Femur (tissue), 1 donor: ENCODE measurements around the gene IGSF9.

Source experiments
- DNase-seq: peaks from one replicate; pipeline ENCODE4 v3.0.0-alpha.2; 2017

The IGSF9 gene

DNA sequence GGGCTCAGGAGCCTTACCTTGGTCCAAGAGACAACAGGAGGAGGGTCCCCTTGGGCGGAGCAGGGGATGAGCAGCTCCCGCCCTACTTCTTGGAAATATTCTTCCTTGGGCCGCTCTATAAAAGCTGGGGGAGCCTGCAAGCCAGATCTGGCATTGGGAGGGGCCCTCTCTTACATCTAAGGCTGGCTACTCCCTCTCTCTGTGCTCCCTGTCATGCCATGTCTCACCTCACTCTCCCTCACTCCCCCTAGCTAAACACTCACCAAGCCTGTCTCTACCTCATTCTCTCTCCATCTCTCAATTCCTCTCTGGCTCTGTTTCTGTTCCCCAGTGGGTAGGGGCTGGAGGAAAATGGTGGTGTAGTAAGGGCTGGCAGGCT is 13.6 kb downstream of the IGSF9 start:
- DNase-seq: no peak

DNA sequence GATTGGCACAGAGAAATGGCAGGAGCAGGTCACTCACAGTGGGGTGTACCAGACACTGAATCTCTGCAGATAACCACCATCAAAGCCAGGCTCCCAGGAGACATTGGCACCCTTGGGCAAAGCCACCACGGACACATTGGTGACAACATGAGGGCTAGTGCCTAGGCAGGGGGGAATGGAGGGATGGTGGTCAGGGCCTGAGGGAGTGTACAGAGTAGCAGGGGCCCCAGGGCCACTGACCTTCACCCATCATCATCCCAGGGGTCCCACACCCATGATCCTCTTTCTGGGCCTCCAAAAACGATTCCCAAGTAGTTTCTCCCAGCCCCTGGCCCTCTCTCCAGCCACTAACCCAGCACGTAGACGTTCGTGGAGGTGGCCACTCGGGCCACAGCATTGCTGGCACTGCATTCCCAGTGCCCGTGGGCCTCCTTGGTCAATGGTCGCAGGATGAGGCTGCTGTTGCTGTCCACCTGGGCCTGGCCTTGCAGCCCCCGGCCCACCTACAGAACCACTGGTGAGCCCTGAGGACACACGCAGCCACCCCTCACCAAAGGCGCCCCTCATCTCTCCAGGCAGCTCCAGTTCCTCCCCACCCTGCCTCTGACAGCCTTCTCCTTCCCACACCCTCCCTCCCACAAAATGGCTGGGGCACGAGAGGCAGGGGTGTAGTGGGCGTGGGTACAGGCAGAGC is 14.2 kb downstream of the IGSF9 start:
- no peak for DNase-seq

DNA sequence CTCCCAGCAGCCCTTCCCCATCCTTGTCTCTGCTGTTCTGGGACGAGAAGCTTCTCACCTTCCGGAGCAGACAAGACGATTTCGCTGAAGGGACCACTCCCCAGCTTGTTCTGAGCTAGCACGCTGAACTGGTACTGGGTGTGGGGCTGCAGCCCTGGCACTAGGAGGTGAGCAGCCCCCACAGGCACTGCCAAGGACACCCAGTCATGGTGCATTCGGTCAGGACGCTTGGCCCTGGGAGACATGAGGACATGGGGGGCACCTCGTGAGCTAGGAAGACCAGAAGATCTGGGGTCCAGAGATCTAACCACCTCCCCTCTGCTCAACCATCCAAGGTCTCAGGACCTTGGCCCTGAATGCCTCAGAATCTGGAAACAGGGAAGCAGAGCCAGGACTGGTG is 14.8 kb downstream of the IGSF9 start:
- no peak for DNase-seq

DNA sequence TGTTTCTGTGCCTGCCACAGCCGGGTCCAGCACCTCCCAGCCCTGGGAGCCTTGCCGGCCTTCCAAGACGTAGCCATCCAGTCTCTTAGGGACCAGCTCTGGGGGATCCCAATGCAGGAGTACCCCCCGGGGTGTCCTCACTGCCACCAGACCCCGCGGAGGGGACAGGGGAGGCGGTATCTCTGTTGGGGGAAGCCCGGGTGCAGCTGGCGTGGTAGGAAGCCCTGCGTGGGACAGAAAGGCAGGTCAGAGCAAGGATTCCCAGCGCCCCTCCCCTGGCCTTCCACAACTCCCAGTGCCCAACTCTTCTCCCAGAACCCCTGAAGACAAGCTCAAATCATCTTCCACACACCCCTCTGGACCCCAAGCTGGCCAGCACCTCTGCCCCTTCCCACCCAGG is 15.2 kb downstream of the IGSF9 start:
- DNase-seq: no peak

- DNase-seq: no peak
Observed at GRCh38 chr1:159929155-159930051, 16.0 kb downstream of the IGSF9 start.

DNA sequence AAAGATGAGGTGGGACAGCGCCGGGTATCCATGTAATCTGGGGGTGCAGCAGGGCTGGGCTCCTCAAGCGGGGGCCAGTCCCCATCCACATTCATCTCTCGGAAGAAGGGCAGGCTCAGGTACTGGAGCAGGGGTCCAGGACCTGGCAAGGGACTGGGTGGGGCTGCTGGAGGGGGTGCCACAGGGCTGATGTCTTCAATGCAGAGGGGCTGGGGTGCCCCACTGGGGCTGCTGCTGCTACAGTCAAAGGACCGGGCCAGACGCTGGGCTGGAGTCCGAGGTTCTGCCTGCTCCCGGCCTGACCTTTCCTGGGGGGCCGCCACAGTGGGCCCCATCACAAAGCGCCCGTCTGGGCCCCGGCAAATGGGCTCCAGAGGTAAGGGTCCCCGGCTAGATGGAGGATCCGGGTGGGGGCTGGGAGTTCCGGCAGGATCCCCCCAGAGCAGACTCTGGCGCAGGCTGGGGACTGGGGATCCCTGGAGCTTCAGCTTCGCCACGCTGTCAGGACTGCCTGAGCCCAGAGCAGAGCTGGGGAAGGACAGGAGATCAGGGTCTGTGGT is 16.8 kb downstream of the IGSF9 start:
- no peak for DNase-seq

- DNase-seq: no peak
Observed at GRCh38 chr1:159927849-159928431, 17.5 kb downstream of the IGSF9 start.

GRCh38 chr1:159927211-159927848 is 18.1 kb downstream of the IGSF9 start:
- DNase-seq: no peak

DNA sequence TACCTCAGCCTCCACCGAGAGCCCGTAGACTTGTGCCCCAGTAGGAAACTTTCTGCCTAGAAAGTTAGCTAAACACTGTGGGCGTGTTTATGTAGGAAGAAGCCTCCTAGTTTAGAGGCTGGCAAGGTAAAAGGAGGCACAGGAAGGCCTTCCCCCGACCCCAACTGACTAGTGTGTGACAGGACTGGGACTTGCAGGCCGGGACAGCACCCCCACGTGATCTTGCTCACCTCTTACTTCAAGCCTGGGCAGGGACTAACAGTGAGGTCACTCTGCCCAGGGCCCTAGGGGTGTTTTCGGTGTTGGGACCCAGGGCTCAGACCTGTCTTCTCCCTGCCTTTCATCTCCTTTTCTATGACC is 19.7 kb downstream of the IGSF9 start:
- no peak for DNase-seq

DNA sequence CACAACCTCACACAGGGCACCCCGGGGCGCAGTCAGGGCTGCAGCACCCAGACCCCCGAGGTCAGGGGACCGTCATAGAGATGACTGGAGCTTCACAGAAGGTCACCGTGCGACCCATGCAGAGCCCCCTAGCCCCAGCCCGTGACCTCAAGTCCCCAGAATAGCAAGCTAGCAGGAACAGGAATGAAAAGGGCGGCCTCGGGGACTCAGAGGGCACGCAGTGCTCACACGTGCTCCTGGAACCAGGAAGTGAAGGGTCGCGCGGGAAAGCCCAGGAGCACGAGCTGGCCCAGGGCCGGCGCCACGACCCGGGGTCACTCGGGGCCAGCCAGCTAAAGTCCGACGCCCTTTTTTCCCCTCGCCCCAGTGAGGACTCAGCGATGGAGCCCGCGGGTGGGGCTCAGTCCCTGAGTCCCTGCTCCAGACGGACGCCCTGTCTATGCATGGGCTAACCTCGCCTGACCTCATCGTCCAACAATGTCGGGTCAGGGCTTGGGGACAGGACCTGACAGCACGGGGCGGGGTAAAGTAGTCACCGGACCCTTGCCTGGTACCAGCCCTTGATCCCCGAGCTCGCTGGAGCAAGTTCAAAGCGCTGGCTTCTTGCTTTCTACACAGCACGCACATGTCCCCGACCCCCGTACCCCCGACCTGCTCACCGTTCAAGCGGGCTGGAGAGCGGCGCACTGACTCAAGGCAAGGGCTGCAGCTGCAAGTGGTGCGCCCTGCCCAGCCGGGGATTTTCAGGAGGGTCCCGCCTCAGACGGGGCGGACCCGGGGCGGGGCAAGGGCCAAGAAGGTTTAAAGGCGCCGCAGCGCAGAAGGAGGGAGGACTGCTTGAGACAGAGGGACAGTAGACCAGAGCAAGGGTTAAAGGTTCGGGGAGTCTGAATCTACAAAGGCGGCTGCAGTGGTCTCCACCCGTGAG is 20.4 kb downstream of the IGSF9 start, which contains the start of gene TAGLN2:
Gene TAGLN2, minus strand, starts transcription at position 717 of the 928 bp plus-strand sequence. CDS start 4,998 bp downstream, outside the sequence.
- peak; percentile 95 for DNase-seq

DNA sequence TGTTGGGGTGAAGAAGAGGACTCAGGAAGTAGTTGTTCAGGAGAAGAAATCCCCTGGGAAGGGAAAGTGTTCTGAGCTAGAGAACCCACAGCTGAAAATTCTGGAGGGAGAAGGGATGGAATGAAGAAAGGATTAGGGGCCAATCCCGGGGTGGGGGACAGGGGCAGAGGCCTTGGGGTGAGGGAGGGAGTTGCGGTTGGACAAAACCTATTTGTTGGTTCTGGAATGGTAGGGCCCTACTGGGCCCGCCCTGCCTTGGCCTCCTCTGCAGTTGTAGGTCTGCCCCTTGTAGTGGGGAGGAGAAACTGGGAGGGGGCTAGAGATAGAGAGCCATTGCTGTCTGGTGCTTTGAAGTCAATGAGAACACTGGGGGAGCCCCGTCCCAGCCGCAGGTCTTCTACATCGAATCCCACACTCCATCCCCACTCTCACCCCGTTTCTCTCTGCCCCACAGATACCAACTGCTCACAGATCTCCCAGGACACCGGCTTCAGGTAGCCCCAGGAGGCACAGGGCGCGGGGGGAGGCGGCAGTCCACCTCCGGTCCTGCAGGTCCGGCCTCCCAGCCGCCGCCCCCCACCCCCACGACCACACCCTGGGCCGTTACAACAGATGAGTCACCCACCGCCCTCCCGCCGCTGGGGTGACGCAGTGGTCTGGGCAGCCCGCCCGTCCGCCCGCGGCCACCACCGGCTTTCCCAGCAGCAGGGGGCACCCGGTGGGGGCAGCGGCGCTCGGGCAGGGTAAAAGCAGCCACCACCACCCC is 21.2 kb downstream of the IGSF9 start:
- peak; percentile 93 for DNase-seq

DNA sequence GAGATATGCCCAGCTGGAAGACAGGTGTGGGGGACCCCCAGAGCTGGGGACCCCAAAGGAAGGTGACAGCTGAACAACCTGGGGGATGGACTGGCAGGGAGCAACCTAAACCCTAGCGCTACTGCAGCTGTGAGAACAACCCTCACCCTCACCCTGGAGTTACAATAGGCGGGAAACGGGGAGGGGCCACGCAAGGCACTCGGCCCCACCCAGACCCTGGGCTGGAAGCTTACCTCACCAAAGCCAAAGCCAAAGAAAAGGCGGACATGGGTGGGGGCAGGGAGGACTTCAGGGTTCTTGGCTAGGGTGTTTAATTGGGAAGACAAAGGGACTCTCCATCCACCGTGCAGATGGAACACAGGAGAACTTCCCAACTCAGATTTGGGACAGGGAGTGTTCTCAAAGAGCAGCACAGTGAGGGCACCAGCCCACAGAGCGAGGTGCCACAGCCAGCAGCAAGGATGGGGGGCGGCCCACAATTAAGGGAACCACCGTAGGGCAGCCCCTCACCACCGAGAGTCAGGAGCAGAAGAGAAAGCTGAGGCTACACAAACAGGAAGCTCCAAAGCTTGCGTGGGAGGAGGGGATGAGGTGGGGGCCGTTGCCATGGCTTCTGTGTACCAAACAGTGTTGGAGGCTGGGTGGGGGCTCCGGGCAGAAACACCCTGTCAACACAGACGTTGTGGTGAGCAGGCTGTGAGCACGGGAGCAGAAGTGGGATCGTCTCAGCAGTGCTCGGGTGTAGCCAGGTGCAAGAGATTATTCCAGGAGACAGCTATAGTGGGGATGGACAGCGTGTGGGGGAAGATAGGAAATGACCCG is 22.0 kb downstream of the IGSF9 start:
- peak; percentile 93 for DNase-seq

GRCh38 chr1:159922511-159923202 is 22.8 kb downstream of the IGSF9 start:
- peak; percentile 84 for DNase-seq

DNA sequence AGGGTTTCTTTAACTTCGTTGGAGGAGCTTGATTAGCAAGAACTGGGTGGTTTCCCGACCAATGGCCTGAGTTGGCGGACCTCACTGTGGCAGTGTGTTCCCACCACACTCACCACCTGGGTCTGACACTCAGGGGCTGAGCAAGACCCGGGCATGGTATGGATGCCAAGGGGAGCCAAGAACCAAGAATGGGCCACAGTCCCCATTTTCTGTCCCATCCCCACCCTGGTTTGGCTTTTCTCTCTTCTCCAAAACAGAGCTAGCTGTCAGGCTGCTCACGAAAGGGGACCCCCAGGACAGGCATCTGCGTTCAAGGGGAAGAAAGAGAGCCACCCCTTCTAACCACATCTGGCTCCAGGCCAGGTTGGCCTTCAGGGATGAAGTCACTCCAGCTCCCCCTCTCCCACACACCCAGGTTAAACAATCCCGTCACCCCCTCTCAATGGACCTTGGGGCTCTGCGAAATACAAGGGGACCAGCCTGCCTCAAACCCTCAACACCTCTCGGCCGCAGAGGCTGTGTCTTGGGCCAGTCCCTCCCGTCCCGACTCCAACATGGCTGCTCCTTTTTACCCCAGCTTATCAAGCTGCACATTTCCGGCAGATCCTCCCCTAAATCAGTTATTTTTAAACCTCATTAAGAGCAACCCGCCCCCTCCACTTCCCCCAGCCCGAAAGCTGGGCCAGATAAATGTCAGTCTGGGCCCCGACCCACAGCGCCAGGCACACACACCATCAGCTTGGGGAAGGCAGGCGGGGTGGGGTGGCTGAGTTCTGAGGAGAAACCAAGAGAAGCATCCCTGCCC is 23.5 kb downstream of the IGSF9 start:
- no peak for DNase-seq

DNA sequence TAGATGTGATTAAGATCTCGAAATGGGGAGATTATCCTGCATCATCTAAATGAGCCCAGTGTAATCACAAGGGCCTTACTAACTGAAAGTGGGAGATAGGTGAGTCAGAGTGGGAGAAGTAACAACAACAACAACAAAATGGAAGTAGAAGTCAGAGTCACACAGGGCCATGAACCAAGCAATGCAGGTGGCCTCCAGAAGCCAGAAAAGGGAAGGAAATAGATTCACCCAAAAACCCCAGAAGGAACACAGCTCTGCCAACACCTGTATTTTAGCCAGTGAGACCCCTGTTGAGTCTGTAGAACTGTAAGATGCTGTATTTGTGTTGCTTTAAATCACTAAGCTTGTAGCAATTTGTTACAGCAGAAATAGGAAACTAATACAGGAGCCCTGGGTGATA is 24.2 kb downstream of the IGSF9 start:
- no peak for DNase-seq

DNA sequence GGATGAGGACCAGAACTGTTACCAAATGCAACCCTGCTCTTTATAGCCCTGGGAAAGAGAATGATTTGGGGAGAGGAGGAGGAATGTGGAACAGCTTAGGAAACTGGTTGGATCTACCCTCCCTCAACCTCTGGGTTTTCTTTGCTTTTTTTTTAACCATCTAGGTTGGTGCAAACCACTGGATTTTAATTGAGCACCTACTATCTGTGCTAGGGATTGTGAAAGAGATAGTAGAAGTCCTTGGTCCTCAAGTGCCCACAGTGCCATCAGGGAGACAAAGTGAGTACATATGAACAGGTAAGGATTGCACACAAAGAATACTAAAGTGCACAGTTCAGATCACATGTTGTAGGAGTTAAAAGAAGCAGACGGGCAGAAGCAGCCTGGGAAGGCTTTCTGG is 24.8 kb downstream of the IGSF9 start:
- no peak for DNase-seq

- no peak for DNase-seq
Observed at GRCh38 chr1:159920202-159920601, 25.2 kb downstream of the IGSF9 start.

- no peak for DNase-seq
Observed at GRCh38 chr1:159919236-159919865, 26.1 kb downstream of the IGSF9 start.
